Measurements from ENCODE around the gene TAB3. TPM values are rescaled to one million over a fixed set of nuclear protein-coding genes. Genes with fewer than 3 reads are reported as not detected.

The TAB3 gene
- total RNA-seq, 1 experiment from 2014 or later: 30.9 TPM

- BruUV-seq (replicated peaks): no TSS peak
- no peak for TF ChIP-seq CTCF (IDR thresholded peaks at IDR 0.05; ENCODE audit: unreplicated experiment)
- Mint-ChIP-seq H3K36me3 (ENCODE audit: insufficient read depth, unreplicated experiment) (no peaks in the 10 kb centered on the region), H3K27ac (ENCODE audit: unreplicated experiment) (no peak overlapping the region), H3K4me3 (ENCODE audit: low read depth, unreplicated experiment) (no peak overlapping the region), H3K9me3 (ENCODE audit: low read depth, unreplicated experiment) (no peaks in the 10 kb centered on the region), H3K4me1 (ENCODE audit: low read depth, unreplicated experiment) (no peaks in the 10 kb centered on the region), H3K27me3 (ENCODE audit: unreplicated experiment) (no peaks in the 10 kb centered on the region)
- CTCF ChIA-PET: interaction anchor here (0.6 kb wide), 1 partner anchor 1601 kb away, joined by 3 read pairs; no protein-coding TSS in a partner anchor
- intact Hi-C loops (cut with micrococcal nuclease; ENCODE audit: unreplicated experiment): no loop called here
- DNase-seq: no peak
Measured at GRCh38 chrX:30812326-30812725, 76.7 kb downstream of the TAB3 start.

- Mint-ChIP-seq H3K36me3 (ENCODE audit: insufficient read depth, unreplicated experiment) (no peaks in the 10 kb centered on the region), H3K27me3 (ENCODE audit: unreplicated experiment) (no peaks in the 10 kb centered on the region), H3K4me1 (ENCODE audit: low read depth, unreplicated experiment) (no peaks in the 10 kb centered on the region), H3K9me3 (ENCODE audit: low read depth, unreplicated experiment) (no peaks in the 10 kb centered on the region), H3K27ac (ENCODE audit: unreplicated experiment) (no peak overlapping the region), H3K4me3 (ENCODE audit: low read depth, unreplicated experiment) (no peak overlapping the region)
- BruUV-seq (replicated peaks): no TSS peak
- CTCF ChIA-PET: no interaction called here
- intact Hi-C loops (cut with micrococcal nuclease; ENCODE audit: unreplicated experiment): no loop called here
- no peak for TF ChIP-seq CTCF (IDR thresholded peaks at IDR 0.05; ENCODE audit: unreplicated experiment)
- DNase-seq: no peak
Measured at GRCh38 chrX:30806187-30806728, 82.8 kb downstream of the TAB3 start.

GRCh38 chrX:30804462-30804861 is 84.6 kb downstream of the TAB3 start:
- BruUV-seq (replicated peaks): no TSS peak
- TF ChIP-seq CTCF (IDR thresholded peaks at IDR 0.05; ENCODE audit: unreplicated experiment): no peak
- Mint-ChIP-seq H3K27me3 (ENCODE audit: unreplicated experiment) (no peaks in the 10 kb centered on the region), H3K9me3 (ENCODE audit: low read depth, unreplicated experiment) (no peaks in the 10 kb centered on the region), H3K4me1 (ENCODE audit: low read depth, unreplicated experiment) (no peaks in the 10 kb centered on the region), H3K27ac (ENCODE audit: unreplicated experiment) (no peak overlapping the region), H3K36me3 (ENCODE audit: insufficient read depth, unreplicated experiment) (no peaks in the 10 kb centered on the region), H3K4me3 (ENCODE audit: low read depth, unreplicated experiment) (no peak overlapping the region)
- CTCF ChIA-PET: no interaction called here
- intact Hi-C loops (cut with micrococcal nuclease; ENCODE audit: unreplicated experiment): no loop called here
- no peak for DNase-seq

GRCh38 chrX:30800901-30801300 is 88.2 kb downstream of the TAB3 start:
- BruUV-seq (replicated peaks): no TSS peak
- intact Hi-C loops (cut with micrococcal nuclease; ENCODE audit: unreplicated experiment): no loop called here
- H3K9me3 Mint-ChIP-seq (ENCODE audit: low read depth, unreplicated experiment): no peaks in the 10 kb centered on the region
- DNase-seq: no peak
- TF ChIP-seq CTCF (IDR thresholded peaks at IDR 0.05; ENCODE audit: unreplicated experiment): no peak
- CTCF ChIA-PET: no interaction called here
- no peaks in the 10 kb centered on the region for H3K4me1 Mint-ChIP-seq (ENCODE audit: low read depth, unreplicated experiment)
- H3K36me3 Mint-ChIP-seq (ENCODE audit: insufficient read depth, unreplicated experiment): no peaks in the 10 kb centered on the region
- no peak overlapping the region for H3K27ac Mint-ChIP-seq (ENCODE audit: unreplicated experiment)
- no peak overlapping the region for H3K4me3 Mint-ChIP-seq (ENCODE audit: low read depth, unreplicated experiment)
- no peaks in the 10 kb centered on the region for H3K27me3 Mint-ChIP-seq (ENCODE audit: unreplicated experiment)

All from Calu3 (cell line).